Measurements from ENCODE around the gene KIAA1549.

DNA sequence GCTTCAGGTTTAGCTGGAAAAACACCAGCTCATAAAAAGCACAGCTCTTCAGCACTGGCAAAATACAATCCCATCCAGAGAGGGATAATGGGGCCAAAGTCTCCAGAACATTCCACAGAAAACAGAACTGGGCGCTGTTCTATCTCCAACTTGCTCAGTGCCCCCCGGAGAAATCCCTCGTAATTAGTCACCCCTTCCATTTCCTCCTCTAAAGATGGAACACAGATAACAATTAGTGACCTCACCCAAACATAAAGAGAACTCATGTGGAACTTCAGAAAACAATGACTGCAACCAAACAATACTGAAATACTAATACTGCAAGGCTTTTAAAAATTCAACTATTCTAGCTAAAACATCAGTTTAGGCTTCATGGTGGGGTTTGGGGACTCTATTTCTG, 46.3 kb downstream of the KIAA1549 start:
- TF ChIP-seq POLR2A (IDR thresholded peaks at IDR 0.05; ENCODE audit: low read depth, low read length) = no peak
- TF ChIP-seq, protein P1, sequence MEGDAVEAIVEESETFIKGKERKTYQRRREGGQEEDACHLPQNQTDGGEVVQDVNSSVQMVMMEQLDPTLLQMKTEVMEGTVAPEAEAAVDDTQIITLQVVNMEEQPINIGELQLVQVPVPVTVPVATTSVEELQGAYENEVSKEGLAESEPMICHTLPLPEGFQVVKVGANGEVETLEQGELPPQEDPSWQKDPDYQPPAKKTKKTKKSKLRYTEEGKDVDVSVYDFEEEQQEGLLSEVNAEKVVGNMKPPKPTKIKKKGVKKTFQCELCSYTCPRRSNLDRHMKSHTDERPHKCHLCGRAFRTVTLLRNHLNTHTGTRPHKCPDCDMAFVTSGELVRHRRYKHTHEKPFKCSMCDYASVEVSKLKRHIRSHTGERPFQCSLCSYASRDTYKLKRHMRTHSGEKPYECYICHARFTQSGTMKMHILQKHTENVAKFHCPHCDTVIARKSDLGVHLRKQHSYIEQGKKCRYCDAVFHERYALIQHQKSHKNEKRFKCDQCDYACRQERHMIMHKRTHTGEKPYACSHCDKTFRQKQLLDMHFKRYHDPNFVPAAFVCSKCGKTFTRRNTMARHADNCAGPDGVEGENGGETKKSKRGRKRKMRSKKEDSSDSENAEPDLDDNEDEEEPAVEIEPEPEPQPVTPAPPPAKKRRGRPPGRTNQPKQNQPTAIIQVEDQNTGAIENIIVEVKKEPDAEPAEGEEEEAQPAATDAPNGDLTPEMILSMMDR (IDR thresholded peaks at IDR 0.05 in 2 of 3, conservative IDR thresholded peaks at IDR 0.05 in 1 of 3; ENCODE audit: control insufficient read depth in 2 of 3, extremely low read depth in 1 of 3, insufficient read depth in 1 of 3, low read depth in 3 of 3, low read length in 3 of 3) = no peak
- TF ChIP-seq, protein P2, sequence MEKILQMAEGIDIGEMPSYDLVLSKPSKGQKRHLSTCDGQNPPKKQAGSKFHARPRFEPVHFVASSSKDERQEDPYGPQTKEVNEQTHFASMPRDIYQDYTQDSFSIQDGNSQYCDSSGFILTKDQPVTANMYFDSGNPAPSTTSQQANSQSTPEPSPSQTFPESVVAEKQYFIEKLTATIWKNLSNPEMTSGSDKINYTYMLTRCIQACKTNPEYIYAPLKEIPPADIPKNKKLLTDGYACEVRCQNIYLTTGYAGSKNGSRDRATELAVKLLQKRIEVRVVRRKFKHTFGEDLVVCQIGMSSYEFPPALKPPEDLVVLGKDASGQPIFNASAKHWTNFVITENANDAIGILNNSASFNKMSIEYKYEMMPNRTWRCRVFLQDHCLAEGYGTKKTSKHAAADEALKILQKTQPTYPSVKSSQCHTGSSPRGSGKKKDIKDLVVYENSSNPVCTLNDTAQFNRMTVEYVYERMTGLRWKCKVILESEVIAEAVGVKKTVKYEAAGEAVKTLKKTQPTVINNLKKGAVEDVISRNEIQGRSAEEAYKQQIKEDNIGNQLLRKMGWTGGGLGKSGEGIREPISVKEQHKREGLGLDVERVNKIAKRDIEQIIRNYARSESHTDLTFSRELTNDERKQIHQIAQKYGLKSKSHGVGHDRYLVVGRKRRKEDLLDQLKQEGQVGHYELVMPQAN (conservative IDR thresholded peaks at IDR 0.05) = no peak
- no peak for TF ChIP-seq GABPA (IDR thresholded peaks at IDR 0.05; ENCODE audit: low read depth)
- TF ChIP-seq NBN (IDR thresholded peaks at IDR 0.05) = no peak
- TF ChIP-seq RB1 (IDR thresholded peaks at IDR 0.05; ENCODE audit: borderline replicate concordance) = no peak
- TF ChIP-seq TAF1 (IDR thresholded peaks at IDR 0.05; ENCODE audit: borderline replicate concordance, low read depth, low read length) = no peak
- TF ChIP-seq MTA3 (IDR thresholded peaks at IDR 0.05; ENCODE audit: borderline replicate concordance, low read length) = no peak
- no peak for TF ChIP-seq SUZ12 (IDR thresholded peaks at IDR 0.05; ENCODE audit: unreplicated experiment)
- TF ChIP-seq, protein P3, sequence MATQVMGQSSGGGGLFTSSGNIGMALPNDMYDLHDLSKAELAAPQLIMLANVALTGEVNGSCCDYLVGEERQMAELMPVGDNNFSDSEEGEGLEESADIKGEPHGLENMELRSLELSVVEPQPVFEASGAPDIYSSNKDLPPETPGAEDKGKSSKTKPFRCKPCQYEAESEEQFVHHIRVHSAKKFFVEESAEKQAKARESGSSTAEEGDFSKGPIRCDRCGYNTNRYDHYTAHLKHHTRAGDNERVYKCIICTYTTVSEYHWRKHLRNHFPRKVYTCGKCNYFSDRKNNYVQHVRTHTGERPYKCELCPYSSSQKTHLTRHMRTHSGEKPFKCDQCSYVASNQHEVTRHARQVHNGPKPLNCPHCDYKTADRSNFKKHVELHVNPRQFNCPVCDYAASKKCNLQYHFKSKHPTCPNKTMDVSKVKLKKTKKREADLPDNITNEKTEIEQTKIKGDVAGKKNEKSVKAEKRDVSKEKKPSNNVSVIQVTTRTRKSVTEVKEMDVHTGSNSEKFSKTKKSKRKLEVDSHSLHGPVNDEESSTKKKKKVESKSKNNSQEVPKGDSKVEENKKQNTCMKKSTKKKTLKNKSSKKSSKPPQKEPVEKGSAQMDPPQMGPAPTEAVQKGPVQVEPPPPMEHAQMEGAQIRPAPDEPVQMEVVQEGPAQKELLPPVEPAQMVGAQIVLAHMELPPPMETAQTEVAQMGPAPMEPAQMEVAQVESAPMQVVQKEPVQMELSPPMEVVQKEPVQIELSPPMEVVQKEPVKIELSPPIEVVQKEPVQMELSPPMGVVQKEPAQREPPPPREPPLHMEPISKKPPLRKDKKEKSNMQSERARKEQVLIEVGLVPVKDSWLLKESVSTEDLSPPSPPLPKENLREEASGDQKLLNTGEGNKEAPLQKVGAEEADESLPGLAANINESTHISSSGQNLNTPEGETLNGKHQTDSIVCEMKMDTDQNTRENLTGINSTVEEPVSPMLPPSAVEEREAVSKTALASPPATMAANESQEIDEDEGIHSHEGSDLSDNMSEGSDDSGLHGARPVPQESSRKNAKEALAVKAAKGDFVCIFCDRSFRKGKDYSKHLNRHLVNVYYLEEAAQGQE (IDR thresholded peaks at IDR 0.05; ENCODE audit: low read depth, low read length) = no peak
- TF ChIP-seq YY1 (IDR thresholded peaks at IDR 0.05; ENCODE audit: low read depth, low read length) = no peak
- no peak for TF ChIP-seq SP1 (IDR thresholded peaks at IDR 0.05; ENCODE audit: low read depth, low read length)
- TF ChIP-seq POLR2AphosphoS5 (IDR thresholded peaks at IDR 0.05; ENCODE audit: low read length) = no peak
- no peak for TF ChIP-seq BHLHE40 (IDR thresholded peaks at IDR 0.05; ENCODE audit: borderline replicate concordance in 1 of 2, low read depth in 2 of 2, low read length in 1 of 2)
